Astrocyte of the spinal cord (primary cell): ENCODE measurements around the gene MTCL1.

Source experiments
- DNase-seq: peaks from one replicate; pipeline ENCODE4 v3.0.0; 2011; ENCODE audit warnings: low read depth, low spot score
- H3K4me3 ChIP-seq: 2 replicates; pipeline ENCODE4 v1.5.1; 2011; ENCODE audit warnings: low read depth, mild to moderate bottlenecking, low read length, moderate library complexity
- in situ Hi-C: cut with HindIII; loops from 2 replicates; pipeline ENCODE4 v1.10.0; 2017; ENCODE audit warnings: low sequenced_read_pairs
- TF ChIP-seq, protein P1 (sequence below): IDR thresholded peaks from 2 replicates; pipeline ENCODE4 v1.5.1; 2012; ENCODE audit warnings: low read depth, mild to moderate bottlenecking, low read length, inconsistent platforms

MTCL1 gene

DNA sequence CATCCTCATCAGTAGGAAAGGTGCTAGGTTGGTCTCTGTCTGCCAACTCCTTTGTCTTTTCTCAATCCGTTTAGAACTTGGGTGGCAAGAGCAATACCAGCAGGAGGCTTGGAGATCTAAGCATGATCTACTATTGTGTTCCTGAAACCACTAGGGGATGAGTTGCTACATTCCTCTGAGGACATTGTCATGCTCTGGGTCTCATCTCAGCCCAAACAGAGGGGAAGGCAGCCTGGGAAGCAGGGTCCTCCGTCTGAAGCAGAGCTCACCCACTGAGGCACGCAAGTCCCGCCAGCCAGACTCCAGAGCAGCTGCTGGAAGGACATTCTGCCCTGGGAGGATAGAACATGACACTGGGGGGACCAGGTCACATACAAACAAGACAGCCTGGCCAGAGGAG lies 162.9 kb downstream of the MTCL1 start:
- DNase-seq, result no peak
- TF ChIP-seq, protein P1, sequence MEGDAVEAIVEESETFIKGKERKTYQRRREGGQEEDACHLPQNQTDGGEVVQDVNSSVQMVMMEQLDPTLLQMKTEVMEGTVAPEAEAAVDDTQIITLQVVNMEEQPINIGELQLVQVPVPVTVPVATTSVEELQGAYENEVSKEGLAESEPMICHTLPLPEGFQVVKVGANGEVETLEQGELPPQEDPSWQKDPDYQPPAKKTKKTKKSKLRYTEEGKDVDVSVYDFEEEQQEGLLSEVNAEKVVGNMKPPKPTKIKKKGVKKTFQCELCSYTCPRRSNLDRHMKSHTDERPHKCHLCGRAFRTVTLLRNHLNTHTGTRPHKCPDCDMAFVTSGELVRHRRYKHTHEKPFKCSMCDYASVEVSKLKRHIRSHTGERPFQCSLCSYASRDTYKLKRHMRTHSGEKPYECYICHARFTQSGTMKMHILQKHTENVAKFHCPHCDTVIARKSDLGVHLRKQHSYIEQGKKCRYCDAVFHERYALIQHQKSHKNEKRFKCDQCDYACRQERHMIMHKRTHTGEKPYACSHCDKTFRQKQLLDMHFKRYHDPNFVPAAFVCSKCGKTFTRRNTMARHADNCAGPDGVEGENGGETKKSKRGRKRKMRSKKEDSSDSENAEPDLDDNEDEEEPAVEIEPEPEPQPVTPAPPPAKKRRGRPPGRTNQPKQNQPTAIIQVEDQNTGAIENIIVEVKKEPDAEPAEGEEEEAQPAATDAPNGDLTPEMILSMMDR, result no peak
- in situ Hi-C loops, result no loop called here
- no peak overlapping the region for H3K4me3 ChIP-seq

DNA sequence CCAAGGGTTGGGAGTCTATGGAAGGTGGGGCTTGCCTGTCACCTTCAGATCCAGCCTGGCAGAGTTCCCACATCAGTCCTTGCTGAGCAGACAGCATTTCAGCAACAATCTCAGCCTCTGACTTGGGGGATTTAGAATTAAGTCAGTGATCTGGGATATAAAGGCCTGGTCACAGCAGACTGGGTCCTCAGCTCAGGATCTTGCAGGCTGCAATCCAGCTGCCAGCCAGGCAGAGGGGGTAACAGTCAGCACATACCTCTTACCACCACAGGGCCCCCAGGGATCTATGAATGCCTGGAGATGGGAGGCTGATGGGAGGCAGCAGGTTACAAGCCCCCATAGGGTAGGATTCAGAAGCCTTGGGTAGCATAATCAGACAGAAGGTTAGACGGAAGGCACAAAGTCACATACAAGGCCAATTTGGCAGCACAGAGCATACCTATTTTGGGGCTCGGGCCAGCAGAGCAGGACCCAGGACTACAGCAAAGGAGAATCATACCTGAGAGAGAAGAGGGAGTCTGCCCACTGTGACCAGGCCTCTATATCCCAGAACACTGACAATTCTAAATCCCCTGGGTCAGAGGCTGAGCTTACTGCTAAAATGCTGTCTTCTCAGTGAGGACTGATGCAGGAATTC lies 163.5 kb downstream of the MTCL1 start:
- in situ Hi-C loops, result no loop called here
- DNase-seq, result no peak
- H3K4me3 ChIP-seq, result no peak overlapping the region
- TF ChIP-seq, protein P1, result no peak

DNA sequence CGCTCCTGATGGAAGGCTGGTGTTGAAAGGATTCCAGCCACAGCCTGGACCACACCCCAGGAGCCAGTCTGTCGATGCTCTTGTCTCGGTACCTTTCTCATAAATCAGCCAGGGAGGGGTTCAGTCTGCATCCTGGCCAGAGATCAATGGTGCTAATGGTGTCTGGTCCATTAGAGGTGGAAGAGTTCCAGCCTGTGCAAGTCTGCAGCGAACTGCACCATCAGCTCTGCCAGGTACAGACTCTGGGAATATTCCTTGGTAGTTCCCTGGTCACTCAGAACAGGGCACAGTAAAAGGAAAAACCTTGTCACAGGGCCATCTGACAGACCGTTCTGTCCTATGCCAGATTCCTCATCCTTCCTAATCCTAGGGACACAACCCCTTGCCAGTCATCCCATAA lies 164.3 kb downstream of the MTCL1 start:
- in situ Hi-C loops, result no loop called here
- TF ChIP-seq, protein P1, result no peak
- no peak for DNase-seq
- no peak overlapping the region for H3K4me3 ChIP-seq

DNA sequence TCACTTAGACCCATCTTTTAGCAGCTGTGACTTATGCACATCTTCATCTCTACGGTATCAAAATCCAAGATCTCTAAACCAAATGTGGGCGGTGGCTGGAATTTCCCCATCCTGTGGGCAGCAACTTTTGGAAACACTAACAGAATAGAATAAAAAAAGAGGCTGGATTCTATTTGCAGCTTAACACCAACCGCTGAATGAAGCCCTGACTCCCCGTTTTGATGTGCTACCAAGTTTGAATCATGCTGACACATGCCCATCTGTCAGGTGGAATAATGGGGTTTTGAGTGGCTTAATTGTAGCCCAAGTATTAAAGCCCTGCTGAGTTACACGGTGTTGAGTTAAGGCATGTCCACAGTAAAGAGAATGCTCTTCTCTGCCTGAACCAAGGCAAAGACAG lies 165.2 kb downstream of the MTCL1 start:
- no peak overlapping the region for H3K4me3 ChIP-seq
- TF ChIP-seq, protein P1, result no peak
- DNase-seq, result no peak
- in situ Hi-C loops, result no loop called here

DNA sequence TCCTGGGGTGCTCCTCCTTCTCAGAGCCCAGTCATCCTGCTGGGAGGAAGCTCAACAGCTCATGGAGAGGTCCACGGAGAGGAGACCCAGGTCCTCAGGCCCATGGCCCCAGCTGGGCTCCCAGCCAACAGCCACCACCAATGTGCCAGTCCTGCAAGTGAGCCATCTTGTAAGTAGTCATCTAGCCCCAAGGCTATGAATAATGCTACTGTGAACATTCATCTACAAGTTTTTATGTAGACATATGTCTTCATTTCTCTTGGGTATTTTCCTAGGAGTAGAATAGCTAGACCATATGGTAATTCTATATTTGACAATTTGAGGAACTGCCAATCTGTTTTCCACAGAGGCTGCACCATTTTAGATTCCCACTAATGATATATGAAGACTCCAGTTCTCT lies 166.1 kb downstream of the MTCL1 start:
- TF ChIP-seq, protein P1, result no peak
- no peak overlapping the region for H3K4me3 ChIP-seq
- no peak for DNase-seq
- in situ Hi-C loops, result no loop called here

DNA sequence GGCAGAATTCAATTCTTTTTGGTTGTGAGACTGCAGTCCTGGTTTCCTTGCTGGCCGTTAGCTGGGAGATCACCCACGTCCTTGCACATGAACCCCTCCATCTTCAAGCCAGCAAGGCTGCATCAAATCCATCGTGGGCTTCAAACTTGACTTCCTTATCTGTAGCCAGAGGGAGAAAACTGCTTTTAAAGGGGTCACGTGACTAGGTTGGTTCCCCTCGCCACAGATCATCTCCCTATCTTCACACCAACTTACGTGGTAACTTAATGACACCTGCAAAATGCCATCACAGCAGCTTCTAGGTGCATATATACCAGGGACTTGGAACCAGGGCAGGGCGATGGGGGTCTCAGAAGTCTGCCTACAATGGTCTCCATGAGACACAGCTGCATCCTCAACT lies 169.5 kb downstream of the MTCL1 start:
- TF ChIP-seq, protein P1, result no peak
- H3K4me3 ChIP-seq, result no peak overlapping the region
- in situ Hi-C loops, result no loop called here
- no peak for DNase-seq
